ELF-1 (cell line): ENCODE data around the gene AK9.

Source experiments
- DNase-seq: peaks from one replicate; pipeline ENCODE4 v3.0.0-alpha.2; 2016; ENCODE audit warnings: low read depth, low spot score

Gene AK9

GRCh38 chr6:109446072-109446471, 244.9 kb downstream of the AK9 start:
- DNase-seq = no peak

GRCh38 chr6:109445382-109445781, 245.6 kb downstream of the AK9 start:
- DNase-seq = no peak

GRCh38 chr6:109443425-109443950, 247.5 kb downstream of the AK9 start:
- no peak for DNase-seq
